H1 (cell line): ENCODE measurements around the gene NR1H3. TPM values are rescaled to one million over a fixed set of nuclear protein-coding genes. Genes with fewer than 3 reads are reported as not detected.

ENCODE experiments used
- CTCF ChIA-PET: fragments of 300-600 bp; sonication (Branson Sonifier 250); formaldehyde crosslinking; loops from one replicate; lab custom pipeline; 2021; ENCODE audit not compliant: partially characterized antibody; lab: Charles Lee
- POLR2A ChIA-PET: fragments of 300-600 bp; sonication (Branson Sonifier 250); formaldehyde crosslinking; loops from one replicate; lab custom pipeline; 2021; ENCODE audit warnings: inconsistent platforms; ENCODE audit not compliant: partially characterized antibody; lab: Charles Lee
- DNase-seq, 2 experiments: peaks; one replicate each; pipeline versions ENCODE4 v3.0.0 to v3.0.0-alpha.2; 2010 to 2022; ENCODE audit warnings: low spot score in 2 of 2, low read depth in 1 of 2, mixed read lengths in 1 of 2
- FAIRE-seq: peaks from 2 replicates; lab custom pipeline; 2011; peaks lifted over from hg19 to GRCh38; lab: Jason Lieb, UNC
- H2AFZ ChIP-seq: 2 replicates; pipeline ENCODE4 v1.8.1; 2012; ENCODE audit warnings: low read length, inconsistent platforms
- H2AK5ac ChIP-seq: 2 replicates; pipeline ENCODE4 v1.6.1; 2013; ENCODE audit warnings: low read depth, low read length
- H2BK120ac ChIP-seq: replicated peaks from 2 replicates; pipeline ENCODE3; 2013; ENCODE audit warnings: low read depth, low read length, inconsistent platforms
- H2BK12ac ChIP-seq: 2 replicates; pipeline ENCODE4 v1.6.1; 2013; ENCODE audit warnings: low read depth, low read length
- H2BK15ac ChIP-seq: 2 replicates; pipeline ENCODE4 v1.6.1; 2013; ENCODE audit warnings: low read length
- H2BK20ac ChIP-seq: 2 replicates; pipeline ENCODE4 v1.6.1; 2013; ENCODE audit warnings: low read length
- H2BK5ac ChIP-seq: 2 replicates; pipeline ENCODE4 v1.6.1; 2013; ENCODE audit warnings: low read depth, low read length
- H3K14ac ChIP-seq: 2 replicates; pipeline ENCODE4 v1.6.1; 2013; ENCODE audit warnings: inconsistent platforms; ENCODE audit not compliant: insufficient read length
- H3K18ac ChIP-seq: 2 replicates; pipeline ENCODE4 v1.6.1; 2013; ENCODE audit warnings: low read length; ENCODE audit errors: extremely low read depth
- H3K23ac ChIP-seq: 2 replicates; pipeline ENCODE4 v1.6.1; 2013; ENCODE audit warnings: inconsistent platforms; ENCODE audit not compliant: insufficient read length
- H3K23me2 ChIP-seq: 2 replicates; pipeline ENCODE4 v1.6.1; 2013; ENCODE audit warnings: low read depth, low read length
- H3K27ac ChIP-seq: 2 replicates; pipeline ENCODE4 v1.6.1; 2011; ENCODE audit warnings: low read depth, low read length, inconsistent platforms
- H3K27me3 ChIP-seq, 4 experiments: replicated peaks in 1 of 4; 1 replicate in 1 of 4; 2 replicates in 3 of 4; pipeline versions ENCODE4 v1.6.1 to v1.8.1; 2011 to 2013; ENCODE audit warnings: low read length in 3 of 4, mild to moderate bottlenecking in 3 of 4, inconsistent platforms in 2 of 4, mixed read lengths in 2 of 4, moderate library complexity in 1 of 4; ENCODE audit not compliant: control insufficient read depth in 3 of 4, insufficient read depth in 3 of 4; ENCODE audit errors: extremely low read depth in 1 of 4
- H3K36me3 ChIP-seq, 4 experiments: 2 replicates each; pipeline versions ENCODE4 v1.6.1 to v1.8.1; 2011 to 2013; ENCODE audit warnings: mild to moderate bottlenecking in 4 of 4, low read length in 3 of 4, moderate library complexity in 2 of 4, control low read depth in 1 of 4, inconsistent platforms in 1 of 4; ENCODE audit not compliant: insufficient read depth in 4 of 4, control insufficient read depth in 2 of 4
- H3K4ac ChIP-seq: replicated peaks from 2 replicates; pipeline ENCODE3; 2013; ENCODE audit warnings: low read length, low read depth, mixed read lengths, inconsistent platforms; ENCODE audit not compliant: insufficient read length
- H3K4me1 ChIP-seq, 4 experiments: replicated peaks in 1 of 4; 1 replicate in 1 of 4; 2 replicates in 3 of 4; pipeline versions ENCODE4 v1.6.1 to v1.8.1; 2011 to 2013; ENCODE audit warnings: low read length in 3 of 4, inconsistent platforms in 2 of 4, mixed read lengths in 1 of 4; ENCODE audit not compliant: insufficient read depth in 4 of 4, control insufficient read depth in 3 of 4
- H3K4me2 ChIP-seq, 2 experiments: 2 replicates each; pipeline versions ENCODE4 v1.6.1 to v1.8.1; 2011 to 2013; ENCODE audit warnings: low read depth in 2 of 2, low read length in 2 of 2, control low read depth in 1 of 2, inconsistent platforms in 1 of 2, mild to moderate bottlenecking in 1 of 2; ENCODE audit not compliant: insufficient read depth in 1 of 2
- H3K4me3 ChIP-seq, 4 experiments: fragments of 200-600, 300-600 bp in 1 of 4; sonication (generic), shearing (Covaris generic), sonication (Bioruptor Twin) in 1 of 4; 2 replicates each; pipeline versions ENCODE4 v1.5.1 to v1.8.1; 2011 to 2016; ENCODE audit warnings: low read length in 4 of 4, low read depth in 3 of 4, control low read depth in 2 of 4, inconsistent platforms in 2 of 4, mild to moderate bottlenecking in 2 of 4, mixed read lengths in 1 of 4, moderate library complexity in 1 of 4; ENCODE audit not compliant: insufficient read depth in 2 of 4; ENCODE audit errors: extremely low read depth in 1 of 4
- H3K56ac ChIP-seq: replicated peaks from 2 replicates; pipeline ENCODE3; 2013; ENCODE audit warnings: low read depth, mild to moderate bottlenecking, mixed read lengths, low read length, inconsistent platforms; ENCODE audit not compliant: insufficient read length
- H3K79me1 ChIP-seq: 2 replicates; pipeline ENCODE4 v1.6.1; 2013; ENCODE audit warnings: low read depth, low read length, control low read depth
- H3K79me2 ChIP-seq, 2 experiments: 2 replicates each; pipeline versions ENCODE4 v1.6.1 to v1.8.1; 2012 to 2013; ENCODE audit warnings: low read length in 2 of 2, mild to moderate bottlenecking in 2 of 2, inconsistent platforms in 1 of 2; ENCODE audit not compliant: insufficient read depth in 2 of 2, control insufficient read depth in 1 of 2
- H3K9ac ChIP-seq, 4 experiments: replicated peaks in 1 of 4; 1 replicate in 1 of 4; 2 replicates in 3 of 4; pipeline versions ENCODE4 v1.6.1 to v1.8.1; 2011 to 2013; ENCODE audit warnings: low read depth in 3 of 4, low read length in 3 of 4, control low read depth in 2 of 4, mild to moderate bottlenecking in 2 of 4, moderate library complexity in 2 of 4, inconsistent platforms in 1 of 4; ENCODE audit errors: extremely low read depth in 1 of 4
- H3K9me3 ChIP-seq, 2 experiments: 2 replicates each; pipeline versions ENCODE4 v1.6.1 to v1.8.1; 2012 to 2013; ENCODE audit warnings: mild to moderate bottlenecking in 2 of 2, moderate library complexity in 2 of 2, control low read depth in 1 of 2, inconsistent platforms in 1 of 2, low read depth in 1 of 2, low read length in 1 of 2, mixed read lengths in 1 of 2; ENCODE audit not compliant: insufficient read depth in 2 of 2
- H4K20me1 ChIP-seq, 2 experiments: replicated peaks in 1 of 2; 2 replicates each; pipeline versions ENCODE3 to v1.8.1; 2011 to 2013; ENCODE audit warnings: inconsistent platforms in 2 of 2, low read length in 2 of 2, mild to moderate bottlenecking in 1 of 2; ENCODE audit not compliant: insufficient read depth in 2 of 2, control insufficient read depth in 1 of 2
- H4K5ac ChIP-seq: 2 replicates; pipeline ENCODE4 v1.6.1; 2013; ENCODE audit warnings: low read length, low read depth, mixed read lengths, inconsistent platforms; ENCODE audit not compliant: insufficient read length
- H4K8ac ChIP-seq: 2 replicates; pipeline ENCODE4 v1.8.0; 2013; ENCODE audit warnings: mild to moderate bottlenecking, moderate library complexity, low read length, inconsistent platforms; ENCODE audit not compliant: insufficient read depth; ENCODE audit errors: extremely low read depth
- H4K91ac ChIP-seq: replicated peaks from 2 replicates; pipeline ENCODE3; 2013; ENCODE audit warnings: low read length, mixed read lengths, inconsistent platforms; ENCODE audit not compliant: insufficient read length
- POLR2AphosphoS5 ChIP-seq: IDR thresholded peaks from 2 replicates; pipeline ENCODE4 v1.6.1; 2011; ENCODE audit warnings: low read depth, low read length
- ZNF274 ChIP-seq: IDR thresholded peaks from 2 replicates; pipeline ENCODE4 v1.7.0; 2012; ENCODE audit warnings: low read length, borderline replicate concordance; ENCODE audit errors: extremely low read depth
- WGBS, 2 experiments: shearing (Covaris generic) in 1 of 2; methylation state at CpG; one replicate each; pipeline versions ENCODE4 v1.1.6 to v1.1.7; 2013 to 2015; ENCODE audit warnings: low lambda C conversion rate in 2 of 2, mixed read lengths in 2 of 2, inconsistent platforms in 1 of 2, low coverage in 1 of 2, missing lambda C conversion rate in 1 of 2; ENCODE audit not compliant: insufficient replicate concordance in 2 of 2, insufficient coverage in 1 of 2, insufficient read length in 1 of 2; ENCODE audit errors: extremely low coverage in 1 of 2, missing lambda C conversion rate in 1 of 2; 5-methylcytosine and 5-hydroxymethylcytosine counted together
- polyA plus RNA-seq, 7 experiments: library from polyadenylated mRNA; depleted of rRNA in 3 of 7; stranded (reverse) in 5 of 7; unstranded in 2 of 7; fragments of >200 nt in 5 of 7; fragments of 200-250 nt in 2 of 7; gene quantifications; 1 replicate in 5 of 7; 2 replicates in 1 of 7; 4 replicates in 1 of 7; pipeline versions ENCODE4 v1.2.1 to v1.2.3, GENCODE V29; 2011 to 2013; ENCODE audit warnings: missing spikeins in 2 of 7, mixed read lengths in 2 of 7
- total RNA-seq: library from RNA; stranded (reverse); fragmentation: NEBNext Ultra II Directional; extraction: Animal tissue kit (Norgen Biotek cat#: 25700); gene quantifications from 2 replicates; pipeline ENCODE4 v1.2.1, GENCODE V29; 2021

Gene NR1H3
- total and polyA plus RNA-seq, 2 of the 8 experiments (the other 6 are each of a cell fraction or from before 2014, with no cell fraction given), result 19.9 to 42.1 TPM

DNA sequence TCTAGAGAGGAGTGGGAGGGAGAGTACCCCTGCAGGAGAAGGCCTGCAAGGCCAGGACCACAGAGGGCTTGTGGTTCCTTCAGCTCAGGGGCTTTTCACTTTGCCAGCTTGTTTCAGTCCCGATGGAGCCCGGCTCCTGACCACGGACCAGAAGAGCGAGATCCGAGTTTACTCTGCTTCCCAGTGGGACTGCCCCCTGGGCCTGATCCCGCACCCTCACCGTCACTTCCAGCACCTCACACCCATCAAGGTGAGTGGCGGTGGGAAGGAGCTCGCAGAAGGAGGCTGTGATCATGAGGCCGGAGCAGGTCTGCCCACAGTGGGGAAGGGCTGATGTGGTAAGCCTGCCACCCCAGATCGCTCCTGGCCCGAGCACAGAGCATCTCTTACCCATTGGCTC, 22.6 kb upstream of the NR1H3 start:
- Histone ChIP-seq H2BK5ac (no peak overlapping the region), H3K79me1 (no peaks in the 10 kb centered on the region; the same call in 1 of the 2 replicates), H2BK120ac (no peak overlapping the region), H2BK15ac (no peak overlapping the region), H3K27ac (no peak overlapping the region), H4K8ac (no peak overlapping the region), H3K4me1 (0 out of 7 replicates have a peak, but pooled peaks cover 0 to 2% (median 0%) of the 10 kb centered on the region in 4 experiments), H3K23ac (no peak overlapping the region), H3K18ac (no peak overlapping the region), H3K4me2 (no peak overlapping the region), H3K14ac (no peak overlapping the region), H2AK5ac (no peak overlapping the region), H2BK20ac (no peak overlapping the region), H3K56ac (no peak overlapping the region), H3K9ac (no peak overlapping the region), H4K91ac (no peak overlapping the region), H3K4ac (no peak overlapping the region), H4K20me1 (peaks cover 0 to 7% of the 10 kb centered on the region in 2 experiments), H3K4me3 (no peak overlapping the region), H3K79me2 (no peaks in the 10 kb centered on the region), H2AFZ (no peak overlapping the region), H3K36me3 (peaks cover 20 to 46% (median 38%) of the 10 kb centered on the region in 4 experiments), H3K23me2 (no peaks in the 10 kb centered on the region), H2BK12ac (no peak overlapping the region), H3K27me3 (no peaks in the 10 kb centered on the region), H3K9me3 (no peaks in the 10 kb centered on the region), H4K5ac (no peak overlapping the region)
- 94% methylated on average over 11 of the region's 12 CpGs; no CpG with 5 or more reads in 1 of the 2 experiments for WGBS, 2 experiments
- POLR2A ChIA-PET, result interaction anchor here (0.7 to 11.9 kb wide), 13 partner anchors 11 to 87 kb away, joined by 3 to 138 read pairs (median 5); partner anchors contain the start of genes ACP2, DDB2 and NR1H3
- FAIRE-seq, result no peak
- CTCF ChIA-PET, result interaction anchor here (0.5 to 11.4 kb wide), 16 partner anchors 11 to 678 kb away, joined by 3 to 107 read pairs (median 5); partner anchors contain the start of genes ACP2, ARFGAP2, DDB2 and MYBPC3
- no peak for DNase-seq
- TF ChIP-seq ZNF274, result no peak
- peak; percentile 29; the same call in 1 of the 2 replicates for TF ChIP-seq POLR2AphosphoS5
